Anterior cingulate cortex (tissue), 58 donors: ENCODE results near the gene RAB2B.
A peak's percentile ranks its signal among the peaks of the same experiment; 100 is the strongest.
"Not testable (repeated sequence)": the region's sequence is repeated elsewhere in the genome, so short reads cannot be mapped to it uniquely, and the experiment has no call there.

ENCODE experiments used
- DNase-seq, 58 donors: peaks; one replicate each; lab custom pipeline; 2025; lab: John Stamatoyannopoulos, UW

Gene RAB2B

GRCh38 chr14:21494902-21495762 lies 18.4 kb upstream of the RAB2B start:
- no peak for DNase-seq

- DNase-seq = no peak
Observed at GRCh38 chr14:21486640-21487087, 9.9 kb upstream of the RAB2B start.

- DNase-seq = peak in 34 of 58 donors; percentile 56 to 93 (median 82)
Observed at GRCh38 chr14:21476523-21476924, 235 bp downstream of the RAB2B start.

- DNase-seq = no peak
Observed at GRCh38 chr14:21475767-21476522, 814 bp downstream of the RAB2B start.

- DNase-seq = peak in 1 of 58 donors; percentile 10
Observed at GRCh38 chr14:21467616-21468015, 9.1 kb downstream of the RAB2B start.

- peak; percentile 88 to 100 (median 99) for DNase-seq
Observed at GRCh38 chr14:21455912-21456667, 20.7 kb downstream of the RAB2B start, which contains the start of gene CHD8. Gene CHD8, minus strand, starts transcription at chr14:21456123. Its CDS starts 24,480 bp downstream, at chr14:21431643.

- DNase-seq = no peak
Observed at GRCh38 chr14:21455592-21455911, 21.2 kb downstream of the RAB2B start.

- DNase-seq = no peak
Observed at GRCh38 chr14:21454843-21455544, 21.8 kb downstream of the RAB2B start.

- DNase-seq = no peak
Observed at GRCh38 chr14:21449899-21450216, 26.9 kb downstream of the RAB2B start.

- DNase-seq = not testable (repeated sequence)
Observed at GRCh38 chr14:21442657-21443056, 34.1 kb downstream of the RAB2B start.

GRCh38 chr14:21440859-21441258 lies 35.9 kb downstream of the RAB2B start:
- DNase-seq = no peak

GRCh38 chr14:21437063-21437901 lies 39.5 kb downstream of the RAB2B start:
- peak; percentile 64 to 99 (median 96) for DNase-seq

GRCh38 chr14:21436567-21437062 lies 40.1 kb downstream of the RAB2B start:
- no peak for DNase-seq

GRCh38 chr14:21431126-21431525 lies 45.6 kb downstream of the RAB2B start:
- no peak for DNase-seq

- DNase-seq = no peak
Observed at GRCh38 chr14:21428930-21429329, 47.8 kb downstream of the RAB2B start.

GRCh38 chr14:21426692-21427091 lies 50.1 kb downstream of the RAB2B start:
- no peak for DNase-seq

GRCh38 chr14:21419528-21419927 lies 57.2 kb downstream of the RAB2B start:
- DNase-seq = no peak

- no peak for DNase-seq
Observed at GRCh38 chr14:21415329-21415728, 61.4 kb downstream of the RAB2B start.

- DNase-seq = no peak
Observed at GRCh38 chr14:21414137-21414631, 62.6 kb downstream of the RAB2B start.
